NCI-H345 (cell line): ENCODE results near the gene B3GNT3.
A peak's percentile ranks its signal among the peaks of the same experiment; 100 is the strongest.
"Not testable (repeated sequence)": the region's sequence is repeated elsewhere in the genome, so short reads cannot be mapped to it uniquely, and the experiment has no call there.

Experiments used
- DNase-seq: peaks from one replicate; lab custom pipeline; 2025; lab: John Stamatoyannopoulos, UW

The B3GNT3 gene

DNA sequence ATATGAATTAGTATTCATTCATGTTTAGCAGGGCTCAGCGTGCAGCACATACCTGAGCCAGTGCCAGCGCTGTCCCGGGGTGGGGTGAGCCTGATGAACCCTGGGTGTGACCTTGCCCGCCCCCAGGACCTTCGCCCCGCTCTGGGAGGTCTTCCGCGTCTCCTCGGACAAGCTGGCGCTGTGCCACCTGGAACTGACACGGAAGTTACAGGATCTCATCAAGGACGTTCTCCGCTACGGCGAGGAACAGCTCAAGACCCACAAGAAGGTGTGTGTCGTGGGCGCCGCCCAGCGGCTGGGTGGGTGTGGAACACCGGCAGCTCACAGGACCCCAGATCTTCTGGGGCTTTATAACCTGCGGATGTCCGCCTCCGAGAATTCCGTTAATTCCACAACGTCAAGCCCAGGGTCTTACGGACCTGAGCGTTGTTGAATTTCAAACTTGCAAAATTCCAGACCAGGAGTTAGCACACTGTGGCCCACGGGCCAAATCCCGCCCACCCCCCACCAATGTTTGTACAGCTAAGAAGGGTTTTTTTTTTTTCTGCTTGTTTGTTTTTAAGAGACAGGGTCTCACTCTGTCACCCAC is 28.3 kb upstream of the B3GNT3 start:
- DNase-seq, result no peak

DNA sequence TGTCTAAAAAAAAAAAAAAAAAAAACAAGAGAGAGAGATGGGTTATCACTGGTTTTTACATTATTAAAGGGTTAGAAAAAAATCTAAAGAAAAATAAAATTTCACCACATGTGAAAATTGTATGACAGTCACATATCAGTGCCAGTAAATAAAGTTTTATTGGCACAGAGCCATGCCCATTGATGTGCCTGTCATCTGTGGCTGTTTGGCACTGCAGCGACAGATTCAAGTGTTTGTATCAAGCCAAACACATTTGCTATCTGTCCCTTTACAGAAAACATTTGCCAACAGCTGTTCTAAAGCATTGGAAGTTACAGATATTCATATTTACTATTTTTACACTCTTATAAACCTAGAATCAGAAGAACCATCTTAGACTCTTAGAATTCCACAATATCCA is 27.4 kb upstream of the B3GNT3 start:
- DNase-seq, result no peak

DNA sequence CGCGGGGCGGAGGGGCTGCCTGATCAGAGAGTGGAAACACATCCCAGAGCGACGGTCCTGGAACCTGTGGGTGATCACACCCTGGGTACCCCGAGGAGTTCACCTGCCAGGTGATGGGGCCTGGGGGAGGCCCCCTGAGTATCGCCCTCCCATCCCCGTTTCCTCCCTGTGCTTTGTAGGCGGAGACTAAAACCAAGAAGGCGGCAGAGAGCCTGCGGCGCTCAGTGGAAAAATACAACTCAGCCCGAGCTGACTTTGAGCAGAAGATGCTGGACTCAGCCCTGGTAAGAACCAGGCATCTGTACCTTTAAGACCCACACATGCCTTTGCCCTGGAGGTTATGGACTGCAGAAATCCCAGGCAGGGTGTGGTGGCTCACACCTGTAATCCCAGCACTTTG is 24.3 kb upstream of the B3GNT3 start:
- DNase-seq, result no peak

DNA sequence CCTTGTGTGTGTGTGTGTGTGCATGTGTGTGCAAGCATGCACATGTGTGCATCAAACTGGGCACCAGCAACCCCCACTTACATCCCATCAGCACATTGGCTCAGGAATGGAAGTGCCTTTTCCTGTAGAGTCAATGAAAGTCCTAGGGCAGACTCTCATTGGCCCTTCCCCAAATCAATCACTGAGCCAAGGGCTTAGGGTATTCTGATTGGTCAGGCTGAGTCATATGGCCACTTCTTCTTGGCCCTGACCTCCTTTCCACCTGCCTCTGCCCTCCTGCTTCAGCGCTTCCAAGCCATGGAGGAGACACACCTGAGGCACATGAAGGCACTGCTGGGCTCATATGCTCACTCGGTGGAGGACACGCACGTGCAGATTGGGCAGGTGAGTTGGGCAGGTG is 22.8 kb upstream of the B3GNT3 start:
- no peak for DNase-seq

- DNase-seq, result no peak
These were observed 19.6 kb upstream of the B3GNT3 start for GRCh38 chr19:17775245-17775927.

DNA sequence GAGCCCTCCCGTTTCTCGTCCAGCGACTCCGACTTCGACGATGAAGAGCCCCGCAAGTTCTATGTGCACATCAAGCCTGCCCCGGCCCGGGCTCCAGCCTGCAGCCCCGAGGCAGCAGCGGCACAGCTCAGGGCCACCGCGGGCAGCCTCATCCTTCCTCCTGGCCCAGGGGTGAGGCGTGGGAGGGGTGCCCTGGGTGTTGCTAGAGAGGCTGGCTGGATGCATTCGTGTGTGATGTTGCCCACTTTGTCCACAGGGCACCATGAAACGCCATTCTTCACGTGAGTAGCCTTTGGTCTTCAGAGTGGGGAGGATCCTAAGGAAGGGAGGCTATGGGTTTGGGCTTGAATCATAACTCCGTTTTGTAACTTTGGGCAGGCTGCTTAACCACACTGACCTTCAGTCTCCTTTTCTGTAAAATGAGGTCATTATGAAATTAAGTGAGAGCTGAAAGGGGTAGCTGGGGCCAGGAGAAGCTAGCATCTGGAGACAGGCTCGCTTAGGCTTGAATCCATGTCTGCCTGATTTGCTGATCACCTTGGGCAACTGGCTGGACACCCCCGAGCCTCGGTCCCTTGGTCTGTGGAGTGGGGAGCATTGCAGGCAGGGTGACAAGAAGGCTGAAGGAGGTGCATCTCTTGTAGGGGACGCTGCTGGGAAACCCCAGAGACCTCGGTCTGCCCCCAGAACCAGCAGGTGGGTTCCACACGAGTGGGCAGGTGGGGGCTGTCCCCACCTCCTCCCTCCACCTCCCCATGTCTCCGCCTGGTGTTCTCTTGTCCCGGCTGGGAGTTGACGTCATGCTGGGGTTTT is 18.7 kb upstream of the B3GNT3 start:
- no peak for DNase-seq

DNA sequence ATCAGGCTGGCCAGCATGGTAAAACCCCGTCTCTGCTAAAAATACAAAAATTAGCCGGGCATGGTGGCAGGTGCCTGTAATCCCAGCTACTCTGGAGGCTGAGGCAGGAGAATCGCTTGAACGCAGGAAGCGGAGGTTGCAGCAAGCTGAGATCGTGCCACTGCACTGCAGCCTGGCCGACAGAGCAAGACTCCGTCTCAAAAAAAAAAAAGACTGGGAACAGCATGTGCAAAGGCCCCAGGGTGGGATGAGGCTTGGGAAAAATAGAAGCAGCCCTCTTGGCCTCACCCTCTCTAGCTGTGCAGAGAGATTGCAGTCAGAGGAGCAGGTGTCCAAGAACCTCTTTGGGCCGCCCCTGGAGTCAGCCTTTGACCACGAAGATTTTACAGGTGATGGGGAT is 17.1 kb upstream of the B3GNT3 start:
- DNase-seq, result not testable (repeated sequence)

GRCh38 chr19:17778251-17778967 is 16.5 kb upstream of the B3GNT3 start:
- DNase-seq, result no peak

DNA sequence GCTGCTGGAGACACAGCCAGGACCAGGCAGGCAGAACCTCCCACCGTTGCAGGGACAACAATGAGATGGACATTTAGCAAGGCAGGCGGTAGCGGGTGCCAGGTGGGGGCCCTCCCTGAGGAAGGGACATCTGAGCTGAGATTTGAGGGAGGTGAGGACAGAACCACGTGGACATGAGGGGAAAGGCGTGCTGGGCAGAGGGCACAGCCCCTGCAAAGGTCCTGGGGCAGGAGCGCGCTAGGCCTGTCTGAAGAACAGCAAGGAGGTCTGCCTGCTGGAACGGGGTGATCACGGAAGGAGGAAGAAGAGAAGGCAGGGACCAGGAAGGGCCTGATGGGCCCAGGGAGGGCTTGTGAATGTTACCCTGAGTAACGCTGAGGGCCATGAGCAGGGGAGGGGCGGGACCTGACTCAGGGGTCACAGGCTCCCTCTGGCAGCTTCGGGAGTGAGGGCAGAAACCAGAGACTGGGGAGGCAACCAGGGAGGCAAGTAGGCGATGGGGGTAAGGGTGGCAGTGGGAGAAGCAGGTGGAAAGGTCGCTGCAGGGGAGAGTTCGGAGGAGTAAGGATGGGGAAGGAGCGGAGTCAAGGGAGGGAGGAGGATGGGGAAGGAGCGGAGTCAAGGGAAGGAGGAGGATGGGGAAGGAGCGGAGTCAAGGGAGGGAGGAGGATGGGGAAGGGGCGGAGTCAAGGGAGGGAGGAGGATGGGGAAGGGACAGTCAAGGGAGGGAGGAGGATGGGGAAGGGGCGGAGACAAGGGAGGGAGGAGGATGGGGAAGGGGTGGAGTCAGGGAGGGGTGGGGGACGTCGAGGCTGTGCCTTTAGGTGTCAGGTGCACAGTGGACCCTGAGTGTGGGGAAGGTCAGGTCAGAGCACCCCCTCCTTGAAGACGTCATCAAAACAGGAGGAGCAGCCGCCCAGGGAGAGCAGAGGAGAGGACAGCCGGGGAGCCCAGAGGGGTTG is 15.7 kb upstream of the B3GNT3 start:
- no peak for DNase-seq

- DNase-seq, result no peak
These were observed 14.2 kb upstream of the B3GNT3 start for GRCh38 chr19:17780781-17781180.

DNA sequence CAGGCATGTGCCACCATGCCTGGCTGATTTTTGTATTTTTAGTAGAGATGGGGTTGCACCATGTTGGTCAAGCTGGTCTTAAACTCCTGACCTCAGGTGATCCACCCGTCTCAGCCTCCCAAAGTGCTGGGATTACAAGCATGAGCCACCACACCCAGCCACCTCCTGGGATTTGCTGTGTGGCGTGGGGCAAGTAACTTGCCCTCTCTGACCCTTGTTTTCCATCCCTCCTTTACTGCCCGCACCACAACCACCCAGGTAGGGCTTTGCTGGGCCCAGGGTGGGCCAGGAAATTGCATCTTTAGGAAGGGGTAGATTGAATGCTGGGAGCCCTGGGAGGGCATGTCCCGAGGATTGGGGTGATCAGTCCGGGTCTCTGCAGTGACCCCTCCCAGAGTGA is 11.2 kb upstream of the B3GNT3 start:
- not testable (repeated sequence) for DNase-seq

DNA sequence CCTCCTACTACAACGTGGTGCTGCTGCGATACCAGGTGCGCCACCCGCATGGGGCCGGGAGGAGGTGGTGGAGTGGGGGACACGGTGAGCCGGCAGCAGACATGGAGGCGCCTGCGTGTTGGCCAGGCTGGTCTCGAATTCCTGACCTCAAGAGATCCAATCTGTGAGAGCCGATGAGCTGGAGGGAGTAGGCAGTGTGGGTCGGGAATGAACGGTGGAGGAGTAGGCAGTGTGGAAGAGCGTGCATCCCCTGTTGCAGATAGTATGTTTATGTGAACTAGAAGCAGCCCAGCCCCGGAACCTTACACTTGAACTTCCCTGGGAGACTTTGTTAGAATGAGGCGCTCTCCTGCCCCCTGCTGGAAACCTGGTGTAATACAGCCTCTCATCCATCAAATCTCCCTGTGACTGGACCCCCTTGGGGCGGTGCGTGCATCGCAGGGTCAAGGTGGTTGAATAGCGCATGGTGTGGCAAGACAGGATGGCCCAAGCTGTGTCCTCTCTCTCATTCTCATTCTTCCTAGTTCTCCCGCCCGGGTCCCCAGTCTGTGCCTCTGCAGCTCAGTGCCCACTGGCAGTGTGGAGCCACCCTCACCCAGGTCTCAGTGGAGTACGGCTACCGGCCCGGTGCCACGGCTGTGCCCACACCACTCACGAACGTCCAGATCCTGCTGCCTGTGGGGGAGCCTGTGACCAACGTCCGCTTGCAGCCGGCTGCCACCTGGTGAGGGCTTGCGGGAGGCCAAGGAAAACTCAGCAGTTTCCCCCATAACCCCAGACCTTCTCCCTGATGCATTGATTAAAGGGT is 10.5 kb upstream of the B3GNT3 start:
- DNase-seq, result peak; percentile 50

DNA sequence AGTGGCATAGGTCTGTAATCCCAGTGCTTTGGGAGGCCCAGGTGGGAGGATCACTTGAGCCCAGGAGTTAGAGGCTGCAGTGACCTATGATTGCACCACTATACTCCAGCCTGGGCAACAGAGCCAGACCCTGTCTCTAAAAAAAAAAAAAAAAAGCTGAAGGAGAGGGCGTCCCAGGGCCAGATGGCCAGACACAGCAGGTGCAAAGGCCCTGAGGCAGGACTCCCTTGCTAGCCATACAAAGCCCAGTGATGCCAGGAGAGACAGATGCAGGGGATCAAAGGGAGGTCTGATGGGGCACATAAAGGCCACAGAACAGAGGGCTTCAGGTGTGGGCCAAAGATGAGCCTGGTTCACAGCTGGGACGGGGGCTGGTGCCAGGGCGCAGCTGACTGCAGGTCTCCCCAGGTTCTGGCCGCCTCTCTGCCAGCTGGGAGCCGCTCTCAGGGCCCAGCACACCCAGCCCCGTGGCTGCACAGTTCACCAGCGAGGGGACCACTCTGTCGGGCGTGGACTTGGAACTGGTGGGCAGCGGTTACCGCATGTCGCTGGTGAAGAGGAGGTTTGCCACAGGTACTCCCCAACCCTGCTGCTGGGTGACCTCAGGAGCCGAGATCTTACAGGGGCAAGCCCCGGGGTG is 7.5 kb upstream of the B3GNT3 start:
- DNase-seq, result no peak

DNA sequence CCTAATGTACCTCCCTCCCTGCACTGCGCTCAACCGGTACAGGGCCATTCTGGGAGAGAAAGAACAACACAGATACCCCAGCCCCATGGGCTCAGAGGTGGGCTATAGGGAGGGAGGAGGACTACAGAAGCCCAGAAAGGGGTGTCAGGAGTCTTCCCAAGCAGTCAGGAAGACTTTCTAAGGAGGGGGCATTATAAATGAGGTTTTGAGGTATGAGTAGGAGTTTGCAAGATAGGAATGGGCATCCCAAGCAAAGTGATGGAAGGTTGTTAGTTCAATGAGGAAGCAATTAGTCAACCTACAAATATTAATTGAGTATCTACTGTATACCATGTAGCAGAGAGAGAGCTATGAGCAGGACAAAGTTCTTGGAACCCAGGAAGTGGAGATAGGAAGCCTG is 6.3 kb upstream of the B3GNT3 start:
- no peak for DNase-seq

- DNase-seq, result no peak
These were observed 4.7 kb upstream of the B3GNT3 start for GRCh38 chr19:17790059-17790780.

DNA sequence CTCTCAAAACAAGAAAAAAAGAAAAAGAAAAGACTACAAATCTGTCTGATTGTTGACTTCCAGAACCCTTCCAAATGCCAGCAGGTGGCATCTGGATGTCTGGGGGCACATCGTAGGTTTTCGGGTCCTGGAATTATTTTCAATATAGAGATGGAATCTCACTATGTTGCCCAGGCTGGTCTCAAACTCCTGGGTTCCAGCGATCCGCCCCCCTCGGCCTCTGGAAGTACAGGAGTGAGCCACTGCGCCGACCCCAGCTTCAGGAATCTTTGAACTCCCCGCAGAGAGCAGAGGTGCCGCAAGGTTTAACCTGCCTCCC is 567 bp upstream of the B3GNT3 start:
- no peak for DNase-seq

DNA sequence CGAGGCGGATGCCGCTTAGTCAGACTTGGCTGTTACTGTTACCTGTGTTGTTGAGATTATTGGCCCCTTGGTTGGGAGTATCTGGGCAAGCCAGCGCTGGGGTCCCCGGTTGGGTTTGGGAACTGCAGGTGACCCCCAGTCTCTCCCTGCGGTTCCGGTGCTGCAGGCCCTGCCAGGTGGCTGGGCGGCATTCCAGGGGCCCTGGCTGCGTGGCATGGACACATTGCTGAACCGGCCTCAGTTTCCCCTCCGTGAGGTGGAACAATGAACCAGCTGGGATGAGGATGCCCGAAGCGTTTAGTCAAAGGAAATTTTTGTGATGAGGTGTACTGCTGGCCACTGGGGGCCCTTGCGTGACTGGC is 538 bp downstream of the B3GNT3 start:
- DNase-seq, result no peak

- DNase-seq, result no peak
These were observed 1.3 kb downstream of the B3GNT3 start for GRCh38 chr19:17796013-17796837.
